SK-N-SH (cell line): ENCODE data around the gene NOD2. TPM values are rescaled to one million over a fixed set of nuclear protein-coding genes. Genes with fewer than 3 reads are reported as not detected.

Source experiments
- CTCF ChIA-PET: fragments of 300-600, 350-600 bp; formaldehyde crosslinking; extraction: SDS; loops from one replicate; lab custom pipeline; 2021; lab: Yijun Ruan, JAX
- POLR2A ChIA-PET: fragments of 350-600 bp; sonication (Branson Sonifier 250); formaldehyde crosslinking; extraction: SDS; loops from one replicate; lab custom pipeline; 2020; ENCODE audit warnings: antibody characterized with exemption, inconsistent platforms; lab: Yijun Ruan, JAX
- DNase-seq: peaks from one replicate; pipeline ENCODE4 v3.0.0; 2012
- H2AFZ ChIP-seq: fragments of 200-600 bp; sonication (generic); 2 replicates; pipeline ENCODE4 v1.8.1; 2016; ENCODE audit warnings: antibody characterized with exemption, mild to moderate bottlenecking, low read depth
- H3F3A ChIP-seq: fragments of 200-600 bp; sonication (generic); replicated peaks from 2 replicates; pipeline ENCODE3; 2016; ENCODE audit warnings: antibody characterized with exemption, mild to moderate bottlenecking; ENCODE audit not compliant: insufficient read depth
- H3K27ac ChIP-seq, 2 experiments: fragments of 200-500 bp in 1 of 2; fragments of 200-600 bp in 1 of 2; sonication (Bioruptor generic) in 1 of 2; sonication (generic), shearing (Covaris generic) in 1 of 2; 2 replicates each; pipeline versions ENCODE4 v1.5.1 to v1.6.1; 2014 to 2016; ENCODE audit warnings: low read depth in 2 of 2, inconsistent platforms in 1 of 2, low read length in 1 of 2, mild to moderate bottlenecking in 1 of 2, mixed read lengths in 1 of 2
- H3K27me3 ChIP-seq: fragments of 200-600 bp; sonication (generic), shearing (Covaris generic); 2 replicates; pipeline ENCODE4 v1.6.1; 2016; ENCODE audit warnings: mixed run types; ENCODE audit not compliant: insufficient read depth
- H3K36me3 ChIP-seq, 2 experiments: fragments of 200-500 bp in 1 of 2; fragments of 200-600 bp in 1 of 2; sonication (Bioruptor generic) in 1 of 2; sonication (generic) in 1 of 2; replicated peaks in 1 of 2; 2 replicates each; pipeline versions ENCODE3 to v1.5.1; 2014 to 2016; ENCODE audit warnings: low read length in 1 of 2, mild to moderate bottlenecking in 1 of 2; ENCODE audit not compliant: insufficient read depth in 2 of 2, control insufficient read depth in 1 of 2
- H3K4me1 ChIP-seq, 2 experiments: fragments of 200-500 bp in 1 of 2; fragments of 200-600 bp in 1 of 2; sonication (Bioruptor generic) in 1 of 2; sonication (generic), shearing (Covaris generic) in 1 of 2; 2 replicates each; pipeline versions ENCODE4 v1.5.1 to v1.6.1; 2014 to 2016; ENCODE audit warnings: low read depth in 1 of 2, low read length in 1 of 2, mixed run types in 1 of 2; ENCODE audit not compliant: insufficient read depth in 2 of 2, control insufficient read depth in 1 of 2
- H3K4me2 ChIP-seq: fragments of 200-600 bp; sonication (generic), shearing (Covaris generic); 2 replicates; pipeline ENCODE4 v1.6.1; 2017; ENCODE audit warnings: mixed run types
- H3K4me3 ChIP-seq, 2 experiments: fragments of 200-500 bp in 1 of 2; fragments of 200-600 bp in 1 of 2; sonication (Bioruptor generic) in 1 of 2; sonication (generic), shearing (Covaris generic) in 1 of 2; 2 replicates each; pipeline versions ENCODE4 v1.5.1 to v1.8.1; 2014 to 2016; ENCODE audit warnings: low read depth in 2 of 2, inconsistent platforms in 1 of 2, low read length in 1 of 2, mild to moderate bottlenecking in 1 of 2, mixed read lengths in 1 of 2, moderate library complexity in 1 of 2
- H3K79me2 ChIP-seq: fragments of 200-600 bp; sonication (generic); 2 replicates; pipeline ENCODE4 v1.8.1; 2017; ENCODE audit warnings: mild to moderate bottlenecking; ENCODE audit not compliant: insufficient read depth
- H3K9ac ChIP-seq: fragments of 200-600 bp; sonication (generic); 2 replicates; pipeline ENCODE4 v1.6.1; 2017; ENCODE audit warnings: mixed run types
- H3K9me2 ChIP-seq: fragments of 200-600 bp; sonication (generic); 2 replicates; pipeline ENCODE4 v1.6.1; 2017; ENCODE audit warnings: mixed run types
- H3K9me3 ChIP-seq: fragments of 200-600 bp; sonication (generic); 2 replicates; pipeline ENCODE4 v1.6.1; 2017; ENCODE audit warnings: mixed run types, mild to moderate bottlenecking, moderate library complexity
- H4K20me1 ChIP-seq: fragments of 200-600 bp; sonication (generic); 2 replicates; pipeline ENCODE4 v1.6.1; 2017; ENCODE audit warnings: mild to moderate bottlenecking, mixed run types; ENCODE audit not compliant: insufficient read depth
- CHD2 ChIP-seq: fragments of 150-350 bp; IDR thresholded peaks from 2 replicates; pipeline ENCODE4 v1.6.1; 2018; ENCODE audit warnings: low read length; ENCODE audit not compliant: partially characterized antibody
- ELF1 ChIP-seq: IDR thresholded peaks from 2 replicates; pipeline ENCODE4 v1.4.0; 2012
- FOSL2 ChIP-seq: IDR thresholded peaks from 2 replicates; pipeline ENCODE4 v1.4.0; 2012; ENCODE audit warnings: low read depth, mild to moderate bottlenecking, moderate library complexity, borderline replicate concordance
- GATA2 ChIP-seq: sonication (generic); formaldehyde crosslinking; IDR thresholded peaks from 2 replicates; pipeline ENCODE4 v1.5.0; 2020; ENCODE audit warnings: mild to moderate bottlenecking, missing genetic modification reagents
- JUND ChIP-seq: IDR thresholded peaks from 2 replicates; pipeline ENCODE4 v1.4.0; 2012
- NRF1 ChIP-seq: IDR thresholded peaks from 2 replicates; pipeline ENCODE4 v1.6.1; 2012; ENCODE audit warnings: low read depth, mild to moderate bottlenecking, low read length
- PBX3 ChIP-seq: IDR thresholded peaks from 2 replicates; pipeline ENCODE4; 2012
- POLR2AphosphoS5 ChIP-seq: IDR thresholded peaks from 2 replicates; pipeline ENCODE4 v1.6.1; 2012; ENCODE audit warnings: low read depth, low read length
- RAD21 ChIP-seq: IDR thresholded peaks from 2 replicates; pipeline ENCODE4 v1.6.1; 2012; ENCODE audit warnings: mild to moderate bottlenecking, low read length
- RFX5 ChIP-seq: IDR thresholded peaks from 2 replicates; pipeline ENCODE4 v1.6.1; 2012; ENCODE audit warnings: mild to moderate bottlenecking, improper control_type of control experiment, low read length
- SIN3A ChIP-seq: IDR thresholded peaks from 2 replicates; pipeline ENCODE4 v1.6.1; 2012; ENCODE audit warnings: low read depth, mild to moderate bottlenecking, low read length, moderate library complexity, borderline replicate concordance
- TAF1 ChIP-seq: IDR thresholded peaks from 2 replicates; pipeline ENCODE4 v1.6.1; 2012; ENCODE audit warnings: low read depth, mild to moderate bottlenecking, low read length, moderate library complexity, borderline replicate concordance
- TCF12 ChIP-seq: IDR thresholded peaks from 2 replicates; pipeline ENCODE4 v1.4.0; 2012
- USF1 ChIP-seq: IDR thresholded peaks from 2 replicates; pipeline ENCODE4 v1.4.0; 2012; ENCODE audit warnings: low read depth, borderline replicate concordance
- YY1 ChIP-seq: IDR thresholded peaks from 2 replicates; pipeline ENCODE4 v1.4.0; 2012; ENCODE audit warnings: low read depth, mild to moderate bottlenecking
- WGBS: methylation state at CpG from one replicate; pipeline ENCODE4 v1.1.6; 2017; ENCODE audit warnings: low lambda C conversion rate; 5-methylcytosine and 5-hydroxymethylcytosine counted together
- polyA plus RNA-seq, 3 experiments: library from polyadenylated mRNA; depleted of rRNA; stranded (reverse); fragments of >200 nt; gene quantifications; 2 replicates each; pipeline ENCODE4 v1.2.3, GENCODE V29; 2012
- TF ChIP-seq, protein P1 (sequence below): IDR thresholded peaks from 2 replicates; pipeline ENCODE4 v1.4.0; 2012; ENCODE audit warnings: low read depth, borderline replicate concordance

Gene NOD2
- polyA plus RNA-seq, 1 of the 3 experiments (the other 2 are of a cell fraction), result not detected

DNA sequence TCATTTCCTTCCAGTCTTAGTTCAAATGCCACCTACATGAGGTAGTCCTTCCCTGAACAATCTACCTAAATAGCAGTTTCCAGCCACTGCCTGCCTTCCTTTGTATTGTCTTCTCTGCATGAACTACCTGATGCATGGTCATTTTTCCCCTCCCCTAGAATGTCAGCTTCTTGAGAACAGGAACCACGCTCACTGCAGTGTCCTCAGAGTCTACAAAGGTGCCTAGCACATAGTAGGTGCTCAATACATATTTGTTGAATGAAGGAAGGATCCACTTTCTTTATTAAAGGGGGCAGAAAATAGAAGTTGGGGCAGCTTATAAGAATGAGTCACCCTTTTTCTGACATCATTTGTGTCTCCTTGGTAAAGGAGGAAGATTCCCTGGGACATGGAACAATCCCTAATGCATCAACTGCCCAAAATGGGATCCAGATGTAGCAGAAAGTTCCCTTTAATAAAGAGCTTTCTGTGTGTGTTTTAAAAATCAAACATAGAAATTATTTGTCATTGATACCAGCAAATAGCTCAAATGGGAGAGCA, 44.1 kb downstream of the NOD2 start:
- Histone ChIP-seq H3F3A (no peaks in the 10 kb centered on the region), H3K27ac (no peak overlapping the region), H3K4me2 (no peak overlapping the region), H4K20me1 (no peaks in the 10 kb centered on the region), H3K79me2 (no peaks in the 10 kb centered on the region), H3K27me3 (no peaks in the 10 kb centered on the region), H3K9ac (no peak overlapping the region), H3K9me3 (no peaks in the 10 kb centered on the region)
- 24% methylated on average over 1 of the region's 1 CpG for WGBS
- TF ChIP-seq POLR2AphosphoS5, result no peak
- TF ChIP-seq, all 33 proteins: peak for 0
- Histone ChIP-seq H3K9me2 (no peaks in the 10 kb centered on the region), H3K4me1 (peaks cover 0 to 4% of the 10 kb centered on the region in 2 experiments; a peak in 1 of 4 replicates), H2AFZ (no peak overlapping the region), H3K36me3 (no peaks in the 10 kb centered on the region), H3K4me3 (no peak overlapping the region)
- ChIA-PET CTCF (interaction anchor here (1.0 kb wide), 1 partner anchor 9 kb away, joined by 4 read pairs; no protein-coding TSS in a partner anchor), POLR2A (no interaction called here)
- no peak for DNase-seq

- WGBS, result 82% methylated on average over 1 of the region's 1 CpG
- Histone ChIP-seq H3K9me2 (no peaks in the 10 kb centered on the region), H4K20me1 (no peaks in the 10 kb centered on the region), H3K9me3 (no peaks in the 10 kb centered on the region), H3K4me3 (no peak overlapping the region), H2AFZ (no peak overlapping the region), H3K79me2 (0 out of 2 replicates have a peak, but pooled peaks cover 4% of the 10 kb centered on the region)
- POLR2A ChIA-PET, result no interaction called here
- DNase-seq, result no peak
- TF ChIP-seq CHD2 (no peak), RAD21 (no peak), POLR2AphosphoS5 (no peak), RFX5 (no peak), TCF12 (no peak), PBX3 (no peak), USF1 (no peak), TAF1 (no peak), GATA2 (CRISPR knock-in tag) (no peak), FOSL2 (no peak), JUND (no peak), NRF1 (no peak), ELF1 (no peak), YY1 (no peak), SIN3A (no peak)
- TF ChIP-seq, protein P1, sequence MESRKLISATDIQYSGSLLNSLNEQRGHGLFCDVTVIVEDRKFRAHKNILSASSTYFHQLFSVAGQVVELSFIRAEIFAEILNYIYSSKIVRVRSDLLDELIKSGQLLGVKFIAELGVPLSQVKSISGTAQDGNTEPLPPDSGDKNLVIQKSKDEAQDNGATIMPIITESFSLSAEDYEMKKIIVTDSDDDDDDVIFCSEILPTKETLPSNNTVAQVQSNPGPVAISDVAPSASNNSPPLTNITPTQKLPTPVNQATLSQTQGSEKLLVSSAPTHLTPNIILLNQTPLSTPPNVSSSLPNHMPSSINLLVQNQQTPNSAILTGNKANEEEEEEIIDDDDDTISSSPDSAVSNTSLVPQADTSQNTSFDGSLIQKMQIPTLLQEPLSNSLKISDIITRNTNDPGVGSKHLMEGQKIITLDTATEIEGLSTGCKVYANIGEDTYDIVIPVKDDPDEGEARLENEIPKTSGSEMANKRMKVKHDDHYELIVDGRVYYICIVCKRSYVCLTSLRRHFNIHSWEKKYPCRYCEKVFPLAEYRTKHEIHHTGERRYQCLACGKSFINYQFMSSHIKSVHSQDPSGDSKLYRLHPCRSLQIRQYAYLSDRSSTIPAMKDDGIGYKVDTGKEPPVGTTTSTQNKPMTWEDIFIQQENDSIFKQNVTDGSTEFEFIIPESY, result no peak
- TF ChIP-seq, all 33 proteins: peak for 0
- no peak overlapping the region for H3K27ac ChIP-seq
- peaks cover 9 to 10% of the 10 kb centered on the region in 2 experiments; a peak in 3 of 4 replicates for H3K4me1 ChIP-seq
- no peaks in the 10 kb centered on the region for H3F3A ChIP-seq
- H3K9ac ChIP-seq, result no peak overlapping the region
- H3K4me2 ChIP-seq, result no peak overlapping the region
- CTCF ChIA-PET, result no interaction called here
- H3K27me3 ChIP-seq, result no peaks in the 10 kb centered on the region
- H3K36me3 ChIP-seq, result no peaks in the 10 kb centered on the region
Measured at GRCh38 chr16:50739031-50739430, 45.6 kb downstream of the NOD2 start.
